Effector memory CD8-positive, alpha-beta T cell (primary cell): ENCODE results near the gene PLEKHM1.

Source experiments
- ATAC-seq: fragments of 150-1000 bp; cut with Tn5 transposase; replicated peaks from 2 replicates; pipeline ENCODE4 v1.10.0; 2021; ENCODE audit warnings: mild to moderate bottlenecking, moderate library complexity
- DNase-seq, 3 experiments: peaks; one replicate each; pipeline ENCODE4 v3.0.0; 2021
- H3K27ac Mint-ChIP-seq, 2 donors: one replicate each; pipeline ENCODE4 v1.8.0; 2022; ENCODE audit warnings: mild to moderate bottlenecking in 2 of 2, mixed read lengths in 2 of 2, moderate library complexity in 2 of 2
- H3K27me3 Mint-ChIP-seq, 2 donors: one replicate each; pipeline ENCODE4 v1.8.0; 2022; ENCODE audit warnings: mixed read lengths in 2 of 2
- H3K36me3 Mint-ChIP-seq: one replicate; pipeline ENCODE4 v1.8.0; 2022; ENCODE audit warnings: mild to moderate bottlenecking, moderate library complexity, mixed read lengths; ENCODE audit not compliant: insufficient read depth
- H3K4me1 Mint-ChIP-seq, 2 donors: one replicate each; pipeline ENCODE4 v1.8.0; 2022; ENCODE audit warnings: low read depth in 2 of 2, mixed read lengths in 2 of 2
- H3K4me3 Mint-ChIP-seq, 2 donors: one replicate each; pipeline ENCODE4 v1.8.0; 2022; ENCODE audit warnings: mild to moderate bottlenecking in 2 of 2, mixed read lengths in 2 of 2, moderate library complexity in 2 of 2
- H3K9me3 Mint-ChIP-seq, 2 donors: one replicate each; pipeline ENCODE4 v1.8.0; 2022; ENCODE audit warnings: mixed read lengths in 2 of 2

Gene PLEKHM1

DNA sequence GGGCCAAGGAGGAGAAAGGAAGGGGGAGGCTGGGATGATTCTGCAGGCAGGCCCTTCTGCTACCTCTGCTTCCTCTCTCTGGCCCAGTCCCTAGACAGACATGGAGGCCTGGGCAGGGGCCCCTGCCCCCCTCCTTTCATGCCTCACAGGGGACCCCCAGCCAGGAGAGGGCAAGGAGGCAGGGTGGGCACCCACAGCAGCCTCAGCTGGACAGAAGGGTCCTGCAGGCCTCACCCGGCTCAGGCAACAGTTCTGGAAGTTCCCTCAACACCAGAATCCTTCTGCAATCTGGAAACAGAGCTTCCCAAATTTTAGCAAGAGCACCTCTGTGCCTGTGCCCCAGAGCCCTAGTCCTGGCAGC is 66.6 kb downstream of the PLEKHM1 start:
- H3K36me3 Mint-ChIP-seq = no peaks in the 10 kb centered on the region
- no peaks in the 10 kb centered on the region for H3K9me3 Mint-ChIP-seq
- peaks cover 8 to 13% of the 10 kb centered on the region in 2 donors for H3K4me1 Mint-ChIP-seq
- no peaks in the 10 kb centered on the region for H3K27me3 Mint-ChIP-seq
- ATAC-seq = no peak
- H3K27ac Mint-ChIP-seq = no peak overlapping the region
- no peak overlapping the region for H3K4me3 Mint-ChIP-seq
- DNase-seq = no peak

DNA sequence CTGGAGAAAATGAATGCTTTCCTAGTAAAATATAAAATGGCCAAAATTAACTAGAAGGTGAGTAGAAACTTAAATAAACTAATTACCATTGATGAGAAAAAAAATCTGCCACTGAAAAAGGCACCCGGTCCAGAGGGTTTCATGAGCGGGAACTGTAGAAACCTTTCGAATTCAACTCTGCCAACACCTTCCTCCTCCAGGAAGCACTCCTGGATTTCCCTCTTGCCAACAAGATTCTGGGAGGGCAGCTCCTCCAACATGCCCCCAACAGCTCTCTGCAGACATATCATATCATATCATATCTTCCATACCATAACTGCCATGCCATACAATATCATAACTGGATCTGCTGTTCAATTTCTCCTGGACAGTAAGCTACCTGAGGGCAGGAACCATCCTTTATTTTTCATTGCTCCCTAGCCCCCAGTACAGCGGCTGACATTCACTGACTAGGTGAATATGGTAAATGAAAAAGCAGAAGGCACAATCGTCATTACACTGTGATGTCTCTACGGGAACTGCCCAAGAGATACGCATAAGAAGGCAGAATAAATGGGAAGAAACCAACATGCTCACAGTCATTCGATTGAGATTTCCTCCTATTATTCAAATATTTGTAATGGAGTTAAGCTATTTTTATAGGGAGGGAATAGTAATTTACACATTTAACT is 67.1 kb downstream of the PLEKHM1 start:
- Mint-ChIP-seq H3K4me3 (no peak overlapping the region), H3K36me3 (no peaks in the 10 kb centered on the region), H3K27ac (no peak overlapping the region)

DNA sequence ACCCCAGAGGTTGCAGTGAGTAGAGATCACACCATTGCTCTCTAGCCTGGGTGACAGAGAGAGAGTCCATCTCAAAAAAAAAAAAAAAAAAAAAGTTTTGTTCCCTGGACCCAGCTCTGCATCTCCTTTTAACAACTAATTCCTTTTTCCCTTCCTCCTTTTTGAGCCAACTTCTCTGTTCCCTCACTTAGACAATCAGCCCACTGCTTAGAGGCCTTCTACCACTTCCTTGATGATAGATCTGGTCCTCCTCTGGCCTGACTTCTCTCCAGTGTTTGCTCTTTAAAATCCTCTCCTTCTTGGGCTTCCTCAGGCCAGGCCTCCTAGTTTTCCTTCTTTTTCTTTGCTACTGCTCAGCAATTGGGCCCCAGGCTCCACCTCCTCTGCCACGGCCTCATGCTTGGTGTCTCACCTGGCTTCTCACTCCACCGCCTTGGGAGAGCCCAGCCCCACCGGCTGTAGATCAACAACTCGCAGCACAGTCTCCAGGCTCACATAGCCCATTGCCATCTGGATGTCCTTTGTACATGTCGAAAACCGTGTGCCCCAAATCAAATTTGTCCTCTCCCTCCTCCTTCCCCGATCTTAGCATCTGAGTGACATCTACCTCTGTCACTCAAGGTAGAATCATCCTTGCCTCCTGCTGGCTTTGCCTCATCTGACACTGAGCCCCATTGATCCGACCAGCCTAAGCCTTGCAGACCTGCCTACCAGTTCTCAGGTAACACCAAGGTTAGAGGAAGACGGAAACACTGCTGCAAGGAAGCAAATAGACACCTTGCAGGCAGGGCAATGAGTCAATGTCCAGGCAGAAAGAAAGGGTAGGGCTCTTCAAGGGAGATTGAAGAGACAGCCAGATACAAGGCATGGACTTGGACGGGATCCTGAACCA is 75.3 kb downstream of the PLEKHM1 start:
- Mint-ChIP-seq H3K9me3 (no peaks in the 10 kb centered on the region), H3K27ac (no peak overlapping the region), H3K36me3 (peaks cover 10% of the 10 kb centered on the region), H3K4me3 (no peak overlapping the region), H3K27me3 (no peaks in the 10 kb centered on the region), H3K4me1 (peaks cover 17 to 22% of the 10 kb centered on the region in 2 donors)
- ATAC-seq (no peak), DNase-seq (no peak)

More for the DNA sequence above, 67.1 kb downstream of the PLEKHM1 start:
- ATAC-seq = no peak
- no peak for DNase-seq
- Mint-ChIP-seq H3K4me1 (peaks cover 7 to 10% of the 10 kb centered on the region in 2 donors), H3K9me3 (no peaks in the 10 kb centered on the region), H3K27me3 (no peaks in the 10 kb centered on the region)

DNA sequence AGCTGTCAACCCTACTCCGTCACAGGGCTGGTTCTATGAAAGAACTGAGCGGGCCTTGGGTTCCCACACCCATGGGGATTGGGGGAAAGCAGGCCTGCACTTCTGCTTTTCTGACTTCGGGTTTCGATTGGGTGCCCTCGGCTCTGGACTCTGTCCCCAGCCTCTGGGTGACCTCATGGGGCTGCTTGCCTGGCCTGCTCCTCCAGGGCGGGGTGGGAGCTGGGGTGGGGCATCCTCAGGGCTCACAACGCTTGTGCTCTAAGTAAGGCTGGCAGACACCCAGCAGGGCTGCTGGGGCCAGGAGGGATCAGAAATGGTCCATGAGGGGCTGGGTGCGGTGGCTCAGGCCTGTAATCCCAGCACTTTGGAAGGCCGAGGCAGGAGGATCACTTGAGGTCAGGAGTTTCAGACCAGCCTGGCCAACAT is 77.0 kb downstream of the PLEKHM1 start:
- ATAC-seq (no peak), DNase-seq (no peak)
- H3K4me3 Mint-ChIP-seq = no peak overlapping the region
- no peaks in the 10 kb centered on the region for H3K9me3 Mint-ChIP-seq
- no peak overlapping the region for H3K27ac Mint-ChIP-seq
- peaks cover 10% of the 10 kb centered on the region for H3K36me3 Mint-ChIP-seq
- H3K27me3 Mint-ChIP-seq = no peaks in the 10 kb centered on the region
- H3K4me1 Mint-ChIP-seq = peaks cover 27 to 35% of the 10 kb centered on the region in 2 donors

DNA sequence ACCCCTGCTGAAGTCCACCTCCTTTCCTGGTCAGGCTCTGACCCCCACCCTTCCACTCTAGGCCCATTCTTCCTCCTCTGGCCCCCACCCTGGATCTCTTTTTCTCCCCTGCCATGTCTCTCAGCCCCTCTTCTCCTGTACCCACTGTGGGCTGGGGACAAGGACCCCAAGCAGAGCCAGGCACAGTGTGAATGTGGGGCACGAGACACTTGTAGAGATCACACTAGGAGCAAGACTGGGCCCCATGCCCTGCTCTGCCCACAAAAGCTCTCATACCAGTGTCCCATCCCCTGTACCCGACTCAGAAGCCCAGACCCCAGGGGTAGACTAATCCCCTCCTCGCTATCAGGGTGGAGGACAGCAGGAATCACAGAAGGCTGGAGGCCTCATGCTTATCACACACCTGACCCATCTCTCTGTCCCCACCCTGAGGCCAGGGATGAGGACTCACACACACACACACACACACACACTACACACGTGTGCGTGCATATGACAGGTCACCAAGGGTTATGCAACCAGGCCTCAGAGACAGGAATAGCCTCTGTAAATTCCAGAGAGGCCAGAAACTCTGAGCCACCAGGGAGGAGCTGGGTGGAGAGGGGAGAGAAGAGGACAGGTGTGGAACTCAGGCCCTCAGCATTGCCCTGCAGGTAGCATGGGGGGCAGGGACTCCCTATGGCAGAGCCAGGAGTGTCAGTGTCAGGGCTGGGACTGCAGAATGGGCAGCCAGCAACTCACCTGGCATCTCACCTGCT is 79.0 kb downstream of the PLEKHM1 start:
- H3K36me3 Mint-ChIP-seq = peaks cover 20% of the 10 kb centered on the region
- H3K27ac Mint-ChIP-seq = peak overlapping the region; percentile 97 to 98
- DNase-seq (no peak), ATAC-seq (no peak)
- H3K4me1 Mint-ChIP-seq = peaks cover 46 to 48% of the 10 kb centered on the region in 2 donors
- H3K9me3 Mint-ChIP-seq = no peaks in the 10 kb centered on the region
- H3K4me3 Mint-ChIP-seq = peak overlapping the region; percentile 96 to 98
- no peaks in the 10 kb centered on the region for H3K27me3 Mint-ChIP-seq

DNA sequence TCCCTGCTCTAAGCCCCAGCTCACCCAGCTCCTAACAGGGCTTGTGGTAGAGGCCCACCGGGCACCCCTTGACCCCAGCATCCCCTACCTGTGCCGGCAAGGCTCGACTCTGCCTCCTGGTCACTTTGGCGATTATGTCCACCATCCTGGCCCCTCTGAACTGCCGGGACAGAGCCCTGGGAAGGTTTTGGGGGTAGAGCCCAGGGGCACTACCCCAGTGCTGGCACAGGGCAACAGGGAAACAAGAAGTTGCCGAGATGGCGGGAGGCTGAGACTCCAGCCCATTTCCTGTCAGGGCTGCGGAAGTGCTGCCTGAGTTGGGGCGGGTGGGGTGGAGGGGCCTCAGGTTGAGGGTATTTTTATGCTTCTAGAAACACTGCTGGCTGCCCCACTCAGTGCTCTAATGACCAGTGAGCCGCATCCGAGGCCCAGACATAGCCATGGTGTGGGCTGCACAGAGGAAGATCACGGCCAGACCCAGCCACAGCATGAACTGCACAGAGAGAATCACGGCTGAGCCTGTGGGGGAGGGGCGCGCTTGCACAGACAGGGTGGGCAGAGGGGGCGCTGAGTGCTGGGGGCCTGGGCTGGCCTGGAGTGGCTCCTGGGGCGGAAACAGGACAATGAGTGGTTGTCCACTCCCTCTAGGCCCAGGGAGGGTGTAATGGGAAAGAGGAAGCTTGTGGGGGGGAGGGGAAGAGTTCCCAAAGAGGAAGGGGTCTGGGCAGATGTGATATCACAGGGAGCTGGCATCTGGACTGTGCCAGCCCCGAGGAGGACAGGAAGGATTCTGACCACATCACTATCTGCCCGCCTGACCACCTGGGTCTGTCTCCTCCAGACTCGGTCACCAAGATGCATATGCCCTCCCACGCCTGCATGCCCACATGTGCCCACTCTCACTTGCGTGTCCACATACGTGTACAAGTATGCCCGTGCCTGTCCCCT is 80.1 kb downstream of the PLEKHM1 start:
- peak overlapping the region; percentile 96 to 98 for H3K4me3 Mint-ChIP-seq
- H3K9me3 Mint-ChIP-seq = no peaks in the 10 kb centered on the region
- peak overlapping the region; percentile 97 to 98 for H3K27ac Mint-ChIP-seq
- no peaks in the 10 kb centered on the region for H3K27me3 Mint-ChIP-seq
- H3K36me3 Mint-ChIP-seq = peaks cover 20% of the 10 kb centered on the region
- DNase-seq (peak; percentile 32 to 39 (median 33)), ATAC-seq (peak; percentile 87)
- peaks cover 46% of the 10 kb centered on the region in 2 donors for H3K4me1 Mint-ChIP-seq

DNA sequence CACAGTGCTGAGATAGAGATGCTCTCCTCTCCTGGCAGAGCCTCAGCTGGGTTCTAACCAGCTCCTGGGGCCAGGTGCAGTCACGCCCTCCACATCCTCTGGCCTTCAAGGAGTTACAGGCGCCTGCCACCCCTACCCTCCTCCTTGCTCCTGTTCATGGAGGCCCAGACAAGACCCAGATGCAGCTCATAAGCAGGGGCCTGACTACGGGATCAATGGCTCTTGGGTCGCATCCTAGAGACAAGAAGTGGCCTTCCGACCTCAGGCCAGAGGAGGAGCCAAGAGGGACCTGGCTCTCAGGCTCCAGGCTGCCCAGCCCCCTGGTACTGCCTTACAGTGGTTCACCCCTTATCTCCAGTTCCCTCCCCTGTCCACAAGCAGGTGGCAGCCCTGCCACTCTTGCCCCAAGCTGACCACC is 80.9 kb downstream of the PLEKHM1 start:
- Mint-ChIP-seq H3K4me1 (peaks cover 46% of the 10 kb centered on the region in 2 donors), H3K9me3 (no peaks in the 10 kb centered on the region), H3K36me3 (peaks cover 23% of the 10 kb centered on the region), H3K27me3 (no peaks in the 10 kb centered on the region), H3K4me3 (peak overlapping the region; percentile 96 to 98), H3K27ac (peak overlapping the region; percentile 97 to 98)
- DNase-seq (no peak), ATAC-seq (peak; percentile 28)

DNA sequence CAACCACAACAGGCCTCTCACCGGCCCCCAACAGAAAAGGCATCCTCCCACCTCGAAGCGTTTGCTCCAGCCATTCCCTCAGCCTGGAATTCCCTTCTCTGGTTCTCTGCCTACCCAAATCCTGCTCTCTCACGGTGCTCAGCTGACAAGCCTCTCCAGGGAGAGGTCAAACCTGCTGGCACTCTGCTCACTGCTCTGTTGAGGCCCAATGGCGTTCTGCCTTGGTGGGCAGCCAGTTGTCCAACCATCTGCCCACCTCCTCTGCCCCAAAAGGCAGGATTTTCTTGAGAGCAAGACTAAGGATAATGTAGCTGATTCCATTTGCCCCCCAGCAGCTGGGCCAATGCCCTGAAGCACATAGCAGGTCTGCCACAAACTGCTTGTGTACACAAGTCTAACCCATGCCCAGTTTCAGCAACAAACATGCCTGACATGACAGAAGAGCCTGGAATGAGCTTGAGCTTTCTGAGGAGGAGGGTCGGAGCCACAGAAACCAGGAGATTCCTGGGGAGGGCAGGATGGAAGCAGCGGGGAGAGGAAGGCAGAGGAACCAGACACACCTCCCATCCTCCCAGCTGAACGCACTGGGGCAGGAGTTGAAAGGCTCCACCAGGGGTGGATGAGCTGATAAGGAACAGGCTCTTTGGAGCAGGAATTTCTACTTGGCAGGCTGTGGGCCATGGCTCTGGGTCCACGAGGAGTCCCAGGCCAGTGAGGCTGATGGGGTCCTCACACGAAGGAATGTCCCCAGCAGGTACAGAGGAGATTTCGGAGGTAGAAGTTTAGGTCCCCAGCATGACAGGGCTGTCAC is 81.7 kb downstream of the PLEKHM1 start:
- ATAC-seq = no peak
- Mint-ChIP-seq H3K27ac (peak overlapping the region; percentile 97 to 98), H3K36me3 (peaks cover 26% of the 10 kb centered on the region), H3K9me3 (no peaks in the 10 kb centered on the region), H3K4me1 (peaks cover 44 to 46% of the 10 kb centered on the region in 2 donors), H3K27me3 (no peaks in the 10 kb centered on the region), H3K4me3 (peak overlapping the region; percentile 96 to 98)
- DNase-seq = no peak

DNA sequence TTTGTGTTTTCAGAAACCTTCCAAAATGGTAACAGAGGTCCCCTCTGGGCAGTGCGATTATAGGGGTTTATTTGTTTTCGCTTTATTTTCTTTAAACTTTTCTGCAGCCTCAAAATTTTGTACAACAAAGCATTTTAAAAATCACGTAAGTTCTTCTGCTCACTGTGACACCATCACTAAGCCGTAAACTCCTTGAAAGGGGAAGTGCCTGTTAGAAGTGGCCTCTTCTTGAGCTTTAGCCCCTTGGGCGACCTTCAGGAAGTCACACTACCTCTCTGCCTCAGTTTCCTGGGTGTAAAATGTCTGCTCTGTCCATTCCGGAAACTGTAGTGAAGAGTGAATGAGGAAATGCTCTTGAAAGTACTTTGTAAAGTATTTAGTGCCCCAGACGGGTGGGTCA is 84.4 kb downstream of the PLEKHM1 start:
- Mint-ChIP-seq H3K9me3 (no peaks in the 10 kb centered on the region), H3K4me1 (peaks cover 35% of the 10 kb centered on the region in 2 donors), H3K27me3 (no peaks in the 10 kb centered on the region), H3K36me3 (peaks cover 46% of the 10 kb centered on the region), H3K4me3 (no peak overlapping the region), H3K27ac (peak overlapping the region in 1 of 2 donors; percentile 97)
- DNase-seq = no peak
- ATAC-seq = no peak

DNA sequence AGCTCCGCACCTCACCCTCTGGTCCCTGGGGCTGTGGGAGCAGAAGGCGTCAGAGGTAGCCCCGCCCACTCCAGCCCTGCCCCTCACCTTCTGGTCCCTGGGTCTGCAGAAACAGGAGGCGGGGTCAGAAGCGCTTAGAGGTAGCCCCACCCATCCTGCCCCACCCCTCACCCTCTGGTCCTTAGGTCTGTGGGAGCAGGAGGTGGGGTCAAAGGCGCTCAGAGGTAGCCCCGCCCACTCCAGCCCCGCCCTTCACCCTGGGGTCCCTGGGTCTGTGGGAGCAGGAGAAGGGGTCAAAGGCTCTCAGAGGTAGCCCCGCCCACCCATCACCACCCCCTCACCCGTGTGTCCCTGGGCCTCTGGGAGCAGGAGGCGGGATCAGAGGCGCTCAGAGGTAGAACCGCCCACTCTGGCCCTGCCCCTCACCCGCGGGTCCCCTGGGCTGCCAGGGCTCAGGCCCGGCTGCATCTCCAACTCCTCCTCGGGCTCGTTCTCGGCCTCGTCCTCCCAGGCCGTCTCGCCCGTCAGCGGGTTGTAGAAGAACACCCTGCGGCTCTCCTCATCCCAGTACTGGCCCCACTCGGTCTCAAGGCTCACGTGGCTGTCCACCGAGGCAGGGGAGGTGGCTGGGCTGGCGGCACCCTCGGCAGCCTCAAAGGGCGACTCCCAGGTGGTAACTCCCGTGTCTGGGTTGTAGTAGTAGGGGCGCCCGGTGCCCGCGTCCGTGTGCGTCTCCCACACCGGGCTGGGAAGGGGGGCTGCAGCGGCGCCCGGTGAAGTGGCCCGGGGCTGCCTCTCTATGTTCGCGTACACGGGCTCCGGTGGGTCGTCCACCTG is 85.1 kb downstream of the PLEKHM1 start:
- DNase-seq (no peak), ATAC-seq (no peak)
- no peaks in the 10 kb centered on the region for H3K9me3 Mint-ChIP-seq
- H3K27me3 Mint-ChIP-seq = no peaks in the 10 kb centered on the region
- peaks cover 49% of the 10 kb centered on the region for H3K36me3 Mint-ChIP-seq
- H3K27ac Mint-ChIP-seq = no peak overlapping the region
- H3K4me1 Mint-ChIP-seq = peaks cover 30 to 32% of the 10 kb centered on the region in 2 donors
- no peak overlapping the region for H3K4me3 Mint-ChIP-seq

DNA sequence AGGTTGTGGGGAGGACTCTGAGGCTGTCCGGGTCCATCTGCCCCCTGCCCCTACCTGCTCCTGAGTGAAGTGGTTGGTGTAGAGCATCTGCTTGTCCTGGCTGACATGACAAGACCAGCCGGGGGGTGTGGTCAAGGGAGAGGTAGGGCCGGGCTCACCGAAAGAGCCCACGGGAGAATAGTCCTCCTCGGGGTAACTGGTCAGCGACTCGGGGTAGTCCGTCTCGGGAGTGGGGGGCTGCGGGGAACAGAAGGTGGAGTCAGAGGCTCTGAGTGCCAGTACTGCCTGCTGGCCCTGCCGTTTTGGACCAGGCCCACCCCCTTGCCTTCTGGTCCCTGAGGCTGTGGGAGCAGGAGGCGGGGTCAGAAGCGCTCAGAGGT is 85.7 kb downstream of the PLEKHM1 start:
- H3K27ac Mint-ChIP-seq = peak overlapping the region; percentile 58 to 85
- no peak for ATAC-seq
- peaks cover 55% of the 10 kb centered on the region for H3K36me3 Mint-ChIP-seq
- H3K4me3 Mint-ChIP-seq = no peak overlapping the region
- H3K9me3 Mint-ChIP-seq = no peaks in the 10 kb centered on the region
- H3K27me3 Mint-ChIP-seq = no peaks in the 10 kb centered on the region
- peaks cover 27 to 28% of the 10 kb centered on the region in 2 donors for H3K4me1 Mint-ChIP-seq
- DNase-seq = no peak
